SK-N-SH (cell line): ENCODE results near the gene PCGF2. TPM values are rescaled to one million over a fixed set of nuclear protein-coding genes. Genes with fewer than 3 reads are reported as not detected.
"Not testable (repeated sequence)": the region's sequence is repeated elsewhere in the genome, so short reads cannot be mapped to it uniquely, and the experiment has no call there.

Experiments used
- CTCF ChIA-PET: fragments of 300-600, 350-600 bp; formaldehyde crosslinking; extraction: SDS; loops from one replicate; lab custom pipeline; 2021; lab: Yijun Ruan, JAX
- POLR2A ChIA-PET: fragments of 350-600 bp; sonication (Branson Sonifier 250); formaldehyde crosslinking; extraction: SDS; loops from one replicate; lab custom pipeline; 2020; ENCODE audit warnings: antibody characterized with exemption, inconsistent platforms; lab: Yijun Ruan, JAX
- DNase-seq: peaks from one replicate; pipeline ENCODE4 v3.0.0; 2012
- H2AFZ ChIP-seq: fragments of 200-600 bp; sonication (generic); 2 replicates; pipeline ENCODE4 v1.8.1; 2016; ENCODE audit warnings: antibody characterized with exemption, mild to moderate bottlenecking, low read depth
- H3F3A ChIP-seq: fragments of 200-600 bp; sonication (generic); replicated peaks from 2 replicates; pipeline ENCODE3; 2016; ENCODE audit warnings: antibody characterized with exemption, mild to moderate bottlenecking; ENCODE audit not compliant: insufficient read depth
- H3K27ac ChIP-seq, 2 experiments: fragments of 200-500 bp in 1 of 2; fragments of 200-600 bp in 1 of 2; sonication (Bioruptor generic) in 1 of 2; sonication (generic), shearing (Covaris generic) in 1 of 2; 2 replicates each; pipeline versions ENCODE4 v1.5.1 to v1.6.1; 2014 to 2016; ENCODE audit warnings: low read depth in 2 of 2, inconsistent platforms in 1 of 2, low read length in 1 of 2, mild to moderate bottlenecking in 1 of 2, mixed read lengths in 1 of 2
- H3K27me3 ChIP-seq: fragments of 200-600 bp; sonication (generic), shearing (Covaris generic); 2 replicates; pipeline ENCODE4 v1.6.1; 2016; ENCODE audit warnings: mixed run types; ENCODE audit not compliant: insufficient read depth
- H3K36me3 ChIP-seq, 2 experiments: fragments of 200-500 bp in 1 of 2; fragments of 200-600 bp in 1 of 2; sonication (Bioruptor generic) in 1 of 2; sonication (generic) in 1 of 2; replicated peaks in 1 of 2; 2 replicates each; pipeline versions ENCODE3 to v1.5.1; 2014 to 2016; ENCODE audit warnings: low read length in 1 of 2, mild to moderate bottlenecking in 1 of 2; ENCODE audit not compliant: insufficient read depth in 2 of 2, control insufficient read depth in 1 of 2
- H3K4me1 ChIP-seq, 2 experiments: fragments of 200-500 bp in 1 of 2; fragments of 200-600 bp in 1 of 2; sonication (Bioruptor generic) in 1 of 2; sonication (generic), shearing (Covaris generic) in 1 of 2; 2 replicates each; pipeline versions ENCODE4 v1.5.1 to v1.6.1; 2014 to 2016; ENCODE audit warnings: low read depth in 1 of 2, low read length in 1 of 2, mixed run types in 1 of 2; ENCODE audit not compliant: insufficient read depth in 2 of 2, control insufficient read depth in 1 of 2
- H3K4me2 ChIP-seq: fragments of 200-600 bp; sonication (generic), shearing (Covaris generic); 2 replicates; pipeline ENCODE4 v1.6.1; 2017; ENCODE audit warnings: mixed run types
- H3K4me3 ChIP-seq, 2 experiments: fragments of 200-500 bp in 1 of 2; fragments of 200-600 bp in 1 of 2; sonication (Bioruptor generic) in 1 of 2; sonication (generic), shearing (Covaris generic) in 1 of 2; 2 replicates each; pipeline versions ENCODE4 v1.5.1 to v1.8.1; 2014 to 2016; ENCODE audit warnings: low read depth in 2 of 2, inconsistent platforms in 1 of 2, low read length in 1 of 2, mild to moderate bottlenecking in 1 of 2, mixed read lengths in 1 of 2, moderate library complexity in 1 of 2
- H3K79me2 ChIP-seq: fragments of 200-600 bp; sonication (generic); 2 replicates; pipeline ENCODE4 v1.8.1; 2017; ENCODE audit warnings: mild to moderate bottlenecking; ENCODE audit not compliant: insufficient read depth
- H3K9ac ChIP-seq: fragments of 200-600 bp; sonication (generic); 2 replicates; pipeline ENCODE4 v1.6.1; 2017; ENCODE audit warnings: mixed run types
- H3K9me2 ChIP-seq: fragments of 200-600 bp; sonication (generic); 2 replicates; pipeline ENCODE4 v1.6.1; 2017; ENCODE audit warnings: mixed run types
- H3K9me3 ChIP-seq: fragments of 200-600 bp; sonication (generic); 2 replicates; pipeline ENCODE4 v1.6.1; 2017; ENCODE audit warnings: mixed run types, mild to moderate bottlenecking, moderate library complexity
- H4K20me1 ChIP-seq: fragments of 200-600 bp; sonication (generic); 2 replicates; pipeline ENCODE4 v1.6.1; 2017; ENCODE audit warnings: mild to moderate bottlenecking, mixed run types; ENCODE audit not compliant: insufficient read depth
- CHD2 ChIP-seq: fragments of 150-350 bp; IDR thresholded peaks from 2 replicates; pipeline ENCODE4 v1.6.1; 2018; ENCODE audit warnings: low read length; ENCODE audit not compliant: partially characterized antibody
- FOSL2 ChIP-seq: IDR thresholded peaks from 2 replicates; pipeline ENCODE4 v1.4.0; 2012; ENCODE audit warnings: low read depth, mild to moderate bottlenecking, moderate library complexity, borderline replicate concordance
- FOXJ3 ChIP-seq: sonication (generic); formaldehyde crosslinking; IDR thresholded peaks from 2 replicates; pipeline ENCODE4 v1.5.1; 2020; ENCODE audit warnings: mild to moderate bottlenecking, missing genetic modification reagents
- GATA2 ChIP-seq: sonication (generic); formaldehyde crosslinking; IDR thresholded peaks from 2 replicates; pipeline ENCODE4 v1.5.0; 2020; ENCODE audit warnings: mild to moderate bottlenecking, missing genetic modification reagents
- IRF3 ChIP-seq: fragments of 150-350 bp; IDR thresholded peaks from 2 replicates; pipeline ENCODE4 v1.6.1; 2016; ENCODE audit warnings: mild to moderate bottlenecking, low read depth, low read length
- JUND ChIP-seq: IDR thresholded peaks from 2 replicates; pipeline ENCODE4 v1.4.0; 2012
- MAX ChIP-seq: IDR thresholded peaks from 2 replicates; pipeline ENCODE4 v1.4.0; 2012; ENCODE audit warnings: low read depth
- MEF2A ChIP-seq: IDR thresholded peaks from 2 replicates; pipeline ENCODE4 v1.4.0; 2012; ENCODE audit warnings: low read depth, borderline replicate concordance
- RAD21 ChIP-seq: IDR thresholded peaks from 2 replicates; pipeline ENCODE4 v1.6.1; 2012; ENCODE audit warnings: mild to moderate bottlenecking, low read length
- RCOR1 ChIP-seq: fragments of 150-350 bp; IDR thresholded peaks from 2 replicates; pipeline ENCODE4 v1.6.1; 2017; ENCODE audit warnings: antibody characterized with exemption, low read length
- RFX5 ChIP-seq: IDR thresholded peaks from 2 replicates; pipeline ENCODE4 v1.6.1; 2012; ENCODE audit warnings: mild to moderate bottlenecking, improper control_type of control experiment, low read length
- RXRA ChIP-seq: IDR thresholded peaks from 2 replicates; pipeline ENCODE4 v1.4.0; 2012; ENCODE audit warnings: low read depth, mild to moderate bottlenecking, borderline replicate concordance
- SMC3 ChIP-seq: IDR thresholded peaks from 2 replicates; pipeline ENCODE4 v1.6.1; 2012; ENCODE audit warnings: low read depth, low read length, improper control_type of control experiment
- TAF1 ChIP-seq: IDR thresholded peaks from 2 replicates; pipeline ENCODE4 v1.6.1; 2012; ENCODE audit warnings: low read depth, mild to moderate bottlenecking, low read length, moderate library complexity, borderline replicate concordance
- TCF12 ChIP-seq: IDR thresholded peaks from 2 replicates; pipeline ENCODE4 v1.4.0; 2012
- USF2 ChIP-seq: fragments of 150-350 bp; IDR thresholded peaks from 2 replicates; pipeline ENCODE4 v1.6.1; 2017; ENCODE audit warnings: antibody characterized with exemption, low read length, low read depth, borderline replicate concordance
- WGBS: methylation state at CpG from one replicate; pipeline ENCODE4 v1.1.6; 2017; ENCODE audit warnings: low lambda C conversion rate; 5-methylcytosine and 5-hydroxymethylcytosine counted together
- polyA plus RNA-seq, 3 experiments: library from polyadenylated mRNA; depleted of rRNA; stranded (reverse); fragments of >200 nt; gene quantifications; 2 replicates each; pipeline ENCODE4 v1.2.3, GENCODE V29; 2012
- TF ChIP-seq, protein P1 (sequence below): fragments of 200-600 bp; sonication (generic); IDR thresholded peaks from 2 replicates; pipeline ENCODE4 v1.6.1; 2017; ENCODE audit warnings: antibody characterized with exemption, mild to moderate bottlenecking, moderate library complexity
- TF ChIP-seq, protein P2 (sequence below): IDR thresholded peaks from 2 replicates; pipeline ENCODE4 v1.4.0; 2012; ENCODE audit warnings: low read depth, borderline replicate concordance
- TF ChIP-seq, protein P3 (sequence below): IDR thresholded peaks from 2 replicates; pipeline ENCODE4 v1.6.1; 2012; ENCODE audit warnings: mild to moderate bottlenecking, low read depth, low read length, moderate library complexity

PCGF2 gene
- polyA plus RNA-seq, 1 of the 3 experiments (the other 2 are of a cell fraction) = 39.8 TPM

GRCh38 chr17:38789185-38789584 lies 41.0 kb upstream of the PCGF2 start:
- Histone ChIP-seq H3K4me3 (no peak overlapping the region), H3K9me3 (no peaks in the 10 kb centered on the region), H3K4me1 (peaks cover 11 to 18% of the 10 kb centered on the region in 2 experiments; a peak in 3 of 4 replicates), H2AFZ (no peak overlapping the region), H3K9me2 (no peaks in the 10 kb centered on the region), H3K36me3 (peaks cover 21 to 26% of the 10 kb centered on the region in 2 experiments), H3K4me2 (peak overlapping the region; percentile 28; the same call in 1 of the 2 replicates), H3K79me2 (peaks cover 88% of the 10 kb centered on the region), H4K20me1 (peaks cover 53% of the 10 kb centered on the region), H3K27ac (peak overlapping the region; percentile 11 to 77; a peak in 3 of 4 replicates), H3K27me3 (no peaks in the 10 kb centered on the region), H3F3A (peaks cover 5% of the 10 kb centered on the region), H3K9ac (no peak overlapping the region)
- ChIA-PET CTCF (interaction anchor here (0.6 to 1.7 kb wide), 4 partner anchors 10 to 112 kb away, joined by 3 to 6 read pairs (median 4); partner anchors contain the start of gene PIP4K2B), POLR2A (interaction anchor here (0.6 kb wide), 1 partner anchor 113 kb away, joined by 3 read pairs; no protein-coding TSS in a partner anchor)
- peak; percentile 75 for DNase-seq
- 8% methylated on average over 1 of the region's 1 CpG for WGBS
- no peak for TF ChIP-seq FOSL2
- TF ChIP-seq RAD21 = no peak
- TF ChIP-seq MEF2A = no peak
- TF ChIP-seq JUND = no peak
- TF ChIP-seq TAF1 = no peak
- TF ChIP-seq MAX = no peak
- no peak for TF ChIP-seq FOXJ3 (CRISPR knock-in tag)
- TF ChIP-seq, protein P1, sequence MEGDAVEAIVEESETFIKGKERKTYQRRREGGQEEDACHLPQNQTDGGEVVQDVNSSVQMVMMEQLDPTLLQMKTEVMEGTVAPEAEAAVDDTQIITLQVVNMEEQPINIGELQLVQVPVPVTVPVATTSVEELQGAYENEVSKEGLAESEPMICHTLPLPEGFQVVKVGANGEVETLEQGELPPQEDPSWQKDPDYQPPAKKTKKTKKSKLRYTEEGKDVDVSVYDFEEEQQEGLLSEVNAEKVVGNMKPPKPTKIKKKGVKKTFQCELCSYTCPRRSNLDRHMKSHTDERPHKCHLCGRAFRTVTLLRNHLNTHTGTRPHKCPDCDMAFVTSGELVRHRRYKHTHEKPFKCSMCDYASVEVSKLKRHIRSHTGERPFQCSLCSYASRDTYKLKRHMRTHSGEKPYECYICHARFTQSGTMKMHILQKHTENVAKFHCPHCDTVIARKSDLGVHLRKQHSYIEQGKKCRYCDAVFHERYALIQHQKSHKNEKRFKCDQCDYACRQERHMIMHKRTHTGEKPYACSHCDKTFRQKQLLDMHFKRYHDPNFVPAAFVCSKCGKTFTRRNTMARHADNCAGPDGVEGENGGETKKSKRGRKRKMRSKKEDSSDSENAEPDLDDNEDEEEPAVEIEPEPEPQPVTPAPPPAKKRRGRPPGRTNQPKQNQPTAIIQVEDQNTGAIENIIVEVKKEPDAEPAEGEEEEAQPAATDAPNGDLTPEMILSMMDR = no peak
- TF ChIP-seq GATA2 (CRISPR knock-in tag) = 0 out of 2 replicates have a peak, but pooled peaks have one; percentile 7
- peak; percentile 47 for TF ChIP-seq CHD2
- TF ChIP-seq USF2 = no peak
- no peak for TF ChIP-seq RXRA
- TF ChIP-seq IRF3 = no peak
- TF ChIP-seq, protein P2, sequence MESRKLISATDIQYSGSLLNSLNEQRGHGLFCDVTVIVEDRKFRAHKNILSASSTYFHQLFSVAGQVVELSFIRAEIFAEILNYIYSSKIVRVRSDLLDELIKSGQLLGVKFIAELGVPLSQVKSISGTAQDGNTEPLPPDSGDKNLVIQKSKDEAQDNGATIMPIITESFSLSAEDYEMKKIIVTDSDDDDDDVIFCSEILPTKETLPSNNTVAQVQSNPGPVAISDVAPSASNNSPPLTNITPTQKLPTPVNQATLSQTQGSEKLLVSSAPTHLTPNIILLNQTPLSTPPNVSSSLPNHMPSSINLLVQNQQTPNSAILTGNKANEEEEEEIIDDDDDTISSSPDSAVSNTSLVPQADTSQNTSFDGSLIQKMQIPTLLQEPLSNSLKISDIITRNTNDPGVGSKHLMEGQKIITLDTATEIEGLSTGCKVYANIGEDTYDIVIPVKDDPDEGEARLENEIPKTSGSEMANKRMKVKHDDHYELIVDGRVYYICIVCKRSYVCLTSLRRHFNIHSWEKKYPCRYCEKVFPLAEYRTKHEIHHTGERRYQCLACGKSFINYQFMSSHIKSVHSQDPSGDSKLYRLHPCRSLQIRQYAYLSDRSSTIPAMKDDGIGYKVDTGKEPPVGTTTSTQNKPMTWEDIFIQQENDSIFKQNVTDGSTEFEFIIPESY = no peak
- TF ChIP-seq SMC3 = no peak
- TF ChIP-seq, protein P3, sequence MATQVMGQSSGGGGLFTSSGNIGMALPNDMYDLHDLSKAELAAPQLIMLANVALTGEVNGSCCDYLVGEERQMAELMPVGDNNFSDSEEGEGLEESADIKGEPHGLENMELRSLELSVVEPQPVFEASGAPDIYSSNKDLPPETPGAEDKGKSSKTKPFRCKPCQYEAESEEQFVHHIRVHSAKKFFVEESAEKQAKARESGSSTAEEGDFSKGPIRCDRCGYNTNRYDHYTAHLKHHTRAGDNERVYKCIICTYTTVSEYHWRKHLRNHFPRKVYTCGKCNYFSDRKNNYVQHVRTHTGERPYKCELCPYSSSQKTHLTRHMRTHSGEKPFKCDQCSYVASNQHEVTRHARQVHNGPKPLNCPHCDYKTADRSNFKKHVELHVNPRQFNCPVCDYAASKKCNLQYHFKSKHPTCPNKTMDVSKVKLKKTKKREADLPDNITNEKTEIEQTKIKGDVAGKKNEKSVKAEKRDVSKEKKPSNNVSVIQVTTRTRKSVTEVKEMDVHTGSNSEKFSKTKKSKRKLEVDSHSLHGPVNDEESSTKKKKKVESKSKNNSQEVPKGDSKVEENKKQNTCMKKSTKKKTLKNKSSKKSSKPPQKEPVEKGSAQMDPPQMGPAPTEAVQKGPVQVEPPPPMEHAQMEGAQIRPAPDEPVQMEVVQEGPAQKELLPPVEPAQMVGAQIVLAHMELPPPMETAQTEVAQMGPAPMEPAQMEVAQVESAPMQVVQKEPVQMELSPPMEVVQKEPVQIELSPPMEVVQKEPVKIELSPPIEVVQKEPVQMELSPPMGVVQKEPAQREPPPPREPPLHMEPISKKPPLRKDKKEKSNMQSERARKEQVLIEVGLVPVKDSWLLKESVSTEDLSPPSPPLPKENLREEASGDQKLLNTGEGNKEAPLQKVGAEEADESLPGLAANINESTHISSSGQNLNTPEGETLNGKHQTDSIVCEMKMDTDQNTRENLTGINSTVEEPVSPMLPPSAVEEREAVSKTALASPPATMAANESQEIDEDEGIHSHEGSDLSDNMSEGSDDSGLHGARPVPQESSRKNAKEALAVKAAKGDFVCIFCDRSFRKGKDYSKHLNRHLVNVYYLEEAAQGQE = no peak
- TF ChIP-seq RCOR1 = peak; percentile 70
- TF ChIP-seq RFX5 = no peak
- TF ChIP-seq TCF12 = peak; percentile 71

- POLR2A ChIA-PET = not testable (repeated sequence)
Measured at GRCh38 chr17:38787999-38788398, 39.9 kb upstream of the PCGF2 start.

More at GRCh38 chr17:38787999-38788398, 39.9 kb upstream of the PCGF2 start:
- H2AFZ ChIP-seq, DNase-seq, H3K27me3 ChIP-seq, H3K9ac ChIP-seq, H3K4me2 ChIP-seq, H3K27ac ChIP-seq, H3K9me3 ChIP-seq, H3K9me2 ChIP-seq, H3K4me3 ChIP-seq, H3F3A ChIP-seq: not testable (repeated sequence)
- WGBS = 98% methylated on average over 4 of the region's 4 CpGs
- H3K4me1 ChIP-seq = peaks cover 11 to 18% of the 10 kb centered on the region in 2 experiments; a peak in 3 of 4 replicates
- H4K20me1 ChIP-seq = peaks cover 49% of the 10 kb centered on the region
- H3K79me2 ChIP-seq = peaks cover 76% of the 10 kb centered on the region
- peaks cover 27 to 29% of the 10 kb centered on the region in 2 experiments for H3K36me3 ChIP-seq
- CTCF ChIA-PET = interaction anchor here (1.3 to 1.7 kb wide), 4 partner anchors 11 to 60 kb away, joined by 4 to 6 read pairs (median 4); partner anchors contain the start of gene PIP4K2B
